MV-4-11 (cell line): ENCODE data around the gene RAB4A.
"Not testable (repeated sequence)": the region's sequence is repeated elsewhere in the genome, so short reads cannot be mapped to it uniquely, and the experiment has no call there.

Experiments used
- DNase-seq: peaks from one replicate; lab custom pipeline; 2025; lab: John Stamatoyannopoulos, UW

The RAB4A gene

DNA sequence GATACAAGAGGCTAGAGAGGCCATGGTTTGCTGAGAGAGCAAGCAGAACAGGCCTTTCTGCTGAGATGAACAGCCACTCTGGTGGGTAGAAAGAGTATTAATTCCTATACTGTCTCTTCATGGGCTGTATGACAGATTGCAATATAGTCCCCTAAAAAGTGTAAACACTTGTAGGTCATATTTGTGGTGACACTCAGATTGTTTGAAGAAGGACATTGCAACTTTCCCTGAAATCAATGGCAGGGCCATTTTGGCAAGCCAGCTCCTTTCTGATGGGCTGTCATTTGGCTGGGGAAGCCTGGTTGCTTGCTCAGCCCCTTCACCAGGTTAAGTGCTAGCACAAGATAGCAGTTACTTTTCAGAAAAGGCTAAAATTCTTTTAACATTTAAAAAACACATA lies 27.5 kb downstream of the RAB4A start:
- DNase-seq, result no peak

DNA sequence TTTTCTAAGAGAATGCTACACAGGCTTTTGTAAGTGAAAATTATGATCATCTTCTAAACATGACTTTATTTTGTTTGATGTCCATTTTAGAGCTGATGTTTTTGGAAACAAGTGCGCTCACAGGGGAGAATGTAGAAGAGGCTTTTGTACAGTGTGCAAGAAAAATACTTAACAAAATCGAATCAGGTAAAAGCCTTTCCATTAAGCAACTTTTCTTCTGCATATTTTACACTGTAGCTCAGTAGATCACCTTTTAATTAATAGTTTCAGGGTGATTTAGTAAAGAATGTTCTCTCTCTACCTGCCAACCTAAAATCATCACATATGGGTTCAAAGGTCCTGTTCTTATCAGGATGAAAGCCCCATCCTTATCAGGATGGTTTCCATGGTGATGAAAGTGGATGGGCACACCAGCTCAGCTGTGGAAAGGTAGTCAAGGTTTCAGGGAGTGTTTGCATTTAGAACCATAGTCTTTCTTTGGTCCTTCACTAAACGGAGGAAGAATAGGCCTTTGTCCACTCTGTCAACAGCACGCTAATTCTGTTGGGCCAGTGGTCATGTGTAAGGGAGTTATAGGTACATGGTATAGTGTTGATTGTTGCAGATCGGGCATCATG lies 28.1 kb downstream of the RAB4A start:
- no peak for DNase-seq

DNA sequence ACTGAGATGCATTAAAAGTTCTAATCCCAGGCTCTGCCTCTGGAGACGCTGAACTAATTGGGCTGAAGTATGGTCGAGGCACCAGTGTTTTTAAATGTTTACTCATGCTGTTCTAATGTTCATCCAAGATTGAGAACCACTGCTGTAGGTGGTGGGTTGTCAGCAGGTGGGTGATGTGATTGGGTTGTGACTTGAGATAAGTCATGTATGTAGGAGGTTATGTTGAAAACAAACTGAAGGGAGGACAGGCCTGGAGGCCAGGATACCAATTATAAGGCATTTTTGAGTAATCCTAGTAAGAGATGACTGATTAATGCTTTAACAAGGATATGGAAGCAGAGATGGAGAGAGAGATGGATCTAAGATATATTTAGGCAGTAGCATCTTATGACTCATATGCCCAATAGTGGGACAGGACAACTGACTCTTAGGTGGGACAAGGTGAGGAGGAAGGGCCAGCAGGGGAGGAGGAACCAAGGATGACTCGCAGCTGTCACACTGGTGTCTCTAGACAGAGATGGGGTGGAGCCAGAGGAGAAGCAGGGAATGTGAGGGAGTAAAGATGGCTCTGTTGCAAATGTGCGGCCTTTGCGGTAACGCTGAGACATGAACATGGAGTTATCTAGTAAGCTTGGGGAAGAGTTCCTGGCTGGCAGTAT lies 29.3 kb downstream of the RAB4A start:
- no peak for DNase-seq

DNA sequence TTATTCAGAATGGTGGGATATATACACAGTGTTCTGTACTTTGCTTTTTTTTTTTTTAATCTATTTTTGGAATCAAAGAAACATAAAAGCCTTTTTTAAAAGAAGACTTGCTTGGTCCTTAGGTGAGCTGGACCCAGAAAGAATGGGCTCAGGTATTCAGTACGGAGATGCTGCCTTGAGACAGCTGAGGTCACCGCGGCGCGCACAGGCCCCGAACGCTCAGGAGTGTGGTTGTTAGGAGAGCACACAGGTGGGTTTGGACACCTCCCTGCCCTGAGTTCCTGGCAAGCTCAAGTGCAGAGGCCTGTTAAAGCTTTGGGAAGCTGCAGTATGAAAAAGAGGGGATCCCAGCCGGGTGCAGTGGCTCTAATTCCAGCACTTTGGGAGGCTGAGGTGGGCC lies 31.8 kb downstream of the RAB4A start:
- DNase-seq, result no peak

DNA sequence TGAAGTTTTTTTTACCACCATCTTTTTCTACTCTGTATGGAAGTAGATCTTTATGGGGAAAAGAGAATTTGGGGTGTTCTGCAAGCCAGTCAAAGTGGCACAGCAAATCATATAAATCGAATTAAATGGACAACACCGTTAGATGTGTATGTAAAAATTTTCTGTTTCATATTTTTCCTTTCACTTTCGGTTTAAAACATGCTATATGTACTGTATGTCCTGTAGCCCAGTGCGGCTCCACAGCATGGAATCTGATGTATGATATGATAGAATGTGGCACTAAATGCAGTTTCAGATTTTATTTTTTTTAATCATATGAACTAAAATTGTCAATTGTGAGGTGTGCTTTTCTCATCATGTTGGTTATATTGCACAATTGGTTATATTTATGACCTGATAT lies 32.9 kb downstream of the RAB4A start:
- no peak for DNase-seq

DNA sequence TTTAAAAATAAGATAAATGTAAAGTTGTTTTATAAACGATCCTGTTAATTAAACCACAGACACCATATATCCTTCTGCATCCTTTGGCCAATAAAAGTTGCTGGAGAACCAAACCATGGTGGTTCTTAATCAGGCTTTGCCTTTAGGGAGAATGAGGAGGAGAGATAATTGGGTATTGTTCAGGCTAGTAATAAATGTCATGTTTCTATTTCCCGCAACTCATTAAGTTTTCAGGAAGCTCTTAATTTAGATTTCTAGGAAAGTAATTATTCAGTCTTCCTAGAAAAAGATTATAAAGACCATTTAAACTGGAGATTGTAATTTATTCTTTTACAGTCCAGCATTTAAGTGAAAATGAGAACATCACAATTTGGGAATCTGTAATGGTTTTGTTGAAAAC lies 34.5 kb downstream of the RAB4A start:
- no peak for DNase-seq

DNA sequence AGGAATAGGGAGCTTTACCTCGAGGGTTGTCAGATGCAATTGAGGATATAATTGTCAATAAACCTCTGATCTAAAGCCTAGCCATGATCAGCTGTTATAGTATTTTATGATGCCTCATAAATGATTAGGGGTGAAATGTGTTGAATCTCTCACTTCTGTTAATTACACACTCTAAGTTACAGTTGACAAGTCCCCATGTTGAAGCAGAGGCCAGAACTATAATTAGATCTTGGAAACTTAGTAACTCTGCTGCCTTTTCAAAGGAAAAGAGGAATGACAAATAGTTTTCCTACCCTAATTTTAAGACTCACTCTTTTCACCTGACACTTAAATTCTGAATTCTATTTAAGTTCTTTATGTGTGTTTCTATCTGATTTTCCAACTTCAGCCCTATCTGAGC lies 38.2 kb downstream of the RAB4A start:
- no peak for DNase-seq

DNA sequence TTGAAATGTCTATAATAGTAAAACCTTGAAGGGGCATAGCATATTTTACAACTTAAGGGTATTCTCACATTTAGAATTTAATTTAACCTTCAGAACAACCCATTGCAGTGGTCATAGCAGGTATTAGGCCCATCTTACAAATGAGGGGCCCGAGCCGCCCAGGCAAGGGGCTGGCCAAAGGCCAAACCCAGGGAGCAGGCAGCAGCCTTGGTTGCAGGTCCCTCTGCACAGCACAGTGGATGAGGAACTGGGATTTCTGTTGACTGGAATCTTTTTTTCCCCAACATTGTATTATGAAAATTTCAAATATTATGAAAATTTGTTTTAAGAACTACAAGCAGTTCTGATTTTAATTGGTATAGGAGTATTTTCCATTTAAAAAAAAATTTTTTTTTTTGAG lies 38.8 kb downstream of the RAB4A start:
- no peak for DNase-seq

DNA sequence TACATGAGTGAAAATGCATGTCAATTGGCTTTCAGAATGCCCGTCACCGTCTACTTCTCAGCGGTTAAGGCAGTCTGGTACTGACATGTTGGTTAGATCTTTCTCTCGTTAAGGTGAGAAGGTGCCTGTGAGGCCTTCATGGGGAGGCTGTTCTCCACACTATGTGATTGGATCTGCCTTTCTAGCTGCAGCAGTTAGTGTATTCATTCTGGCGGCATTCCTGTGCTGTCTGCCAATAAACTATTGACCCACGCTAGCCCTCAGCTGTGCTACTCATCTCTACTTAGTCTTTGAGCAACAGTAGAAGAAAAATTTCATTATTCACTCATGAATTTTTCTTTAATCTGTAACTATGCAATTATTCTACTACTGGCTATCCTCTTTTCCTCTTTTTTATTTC lies 39.9 kb downstream of the RAB4A start:
- DNase-seq, result no peak

DNA sequence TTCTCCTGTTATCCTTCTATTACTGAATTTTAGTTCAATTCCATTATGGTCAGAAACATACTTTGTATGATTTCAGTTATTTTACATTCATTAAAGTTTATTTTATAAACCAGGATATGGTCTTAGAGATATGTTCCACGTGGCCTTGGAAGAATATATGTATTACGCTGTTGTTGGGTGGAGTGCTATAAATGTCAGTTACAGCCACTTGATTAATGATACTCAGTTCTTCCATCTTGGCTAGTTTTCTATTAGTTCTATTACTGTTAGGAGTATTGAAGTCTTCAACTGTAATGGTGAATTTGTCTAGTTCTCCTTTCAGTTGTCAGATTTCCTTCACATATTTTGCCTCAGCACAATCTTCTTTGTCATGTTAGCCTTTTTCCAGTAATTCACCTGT lies 45.3 kb downstream of the RAB4A start:
- DNase-seq, result no peak

DNA sequence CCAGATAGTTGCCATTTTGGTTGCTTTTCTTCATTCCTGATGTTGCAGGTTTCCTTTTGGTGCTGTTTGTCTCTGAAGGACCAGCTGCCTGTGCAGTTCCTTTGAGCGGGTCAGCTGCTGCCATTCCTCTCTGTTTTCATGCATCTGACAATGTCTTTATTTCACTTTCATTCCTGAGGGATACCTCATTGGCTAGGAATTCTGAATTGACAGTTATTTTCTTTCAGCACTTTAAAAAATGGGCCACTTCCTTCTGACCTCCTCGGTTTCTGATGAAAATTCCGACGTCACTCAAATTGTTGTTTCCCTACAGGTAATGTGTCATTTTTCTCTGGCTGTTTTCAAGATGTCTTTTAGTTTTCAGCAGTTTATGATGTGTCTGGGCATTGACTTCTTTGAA lies 47.1 kb downstream of the RAB4A start:
- DNase-seq, result no peak

DNA sequence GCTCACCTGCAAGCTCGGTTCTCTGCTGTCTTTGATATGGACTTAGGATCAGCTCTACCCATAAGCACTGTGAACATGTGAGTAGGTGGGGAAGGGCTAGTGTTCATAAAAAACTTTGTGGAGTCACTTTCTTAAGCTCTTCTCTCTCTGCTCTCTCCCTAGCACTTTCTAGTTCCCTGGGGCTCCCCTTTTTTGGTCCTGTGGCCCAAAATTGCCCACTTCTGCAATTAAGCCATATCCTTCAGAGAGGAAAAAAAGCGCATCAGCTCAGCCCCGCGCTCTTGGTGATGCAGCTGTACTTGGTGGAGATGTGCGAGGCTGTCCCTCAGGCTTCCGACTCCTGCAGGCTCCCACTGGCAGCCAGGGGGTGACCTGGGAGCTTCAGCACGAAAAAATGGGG lies 48.6 kb downstream of the RAB4A start:
- DNase-seq, result peak; percentile 37

DNA sequence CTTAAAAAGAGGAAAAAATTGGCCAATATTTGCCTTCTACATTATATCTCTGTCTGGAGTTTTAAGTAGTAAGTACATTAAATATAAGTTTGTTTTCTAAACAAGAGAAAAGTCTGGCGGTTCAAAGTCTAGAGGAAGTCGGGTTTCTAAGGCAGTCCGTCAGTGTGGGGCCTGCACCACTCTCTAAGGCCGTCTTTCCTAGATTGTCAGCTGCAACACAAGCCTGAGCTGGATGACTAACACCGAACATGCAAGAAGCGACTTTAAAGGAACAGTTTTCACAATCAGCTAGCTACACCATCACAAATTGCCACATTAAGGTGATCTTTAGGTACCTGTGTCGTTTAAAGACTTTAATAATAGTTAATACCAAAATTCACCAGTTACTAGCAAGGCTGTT lies 52.3 kb downstream of the RAB4A start:
- peak; percentile 66 for DNase-seq

DNA sequence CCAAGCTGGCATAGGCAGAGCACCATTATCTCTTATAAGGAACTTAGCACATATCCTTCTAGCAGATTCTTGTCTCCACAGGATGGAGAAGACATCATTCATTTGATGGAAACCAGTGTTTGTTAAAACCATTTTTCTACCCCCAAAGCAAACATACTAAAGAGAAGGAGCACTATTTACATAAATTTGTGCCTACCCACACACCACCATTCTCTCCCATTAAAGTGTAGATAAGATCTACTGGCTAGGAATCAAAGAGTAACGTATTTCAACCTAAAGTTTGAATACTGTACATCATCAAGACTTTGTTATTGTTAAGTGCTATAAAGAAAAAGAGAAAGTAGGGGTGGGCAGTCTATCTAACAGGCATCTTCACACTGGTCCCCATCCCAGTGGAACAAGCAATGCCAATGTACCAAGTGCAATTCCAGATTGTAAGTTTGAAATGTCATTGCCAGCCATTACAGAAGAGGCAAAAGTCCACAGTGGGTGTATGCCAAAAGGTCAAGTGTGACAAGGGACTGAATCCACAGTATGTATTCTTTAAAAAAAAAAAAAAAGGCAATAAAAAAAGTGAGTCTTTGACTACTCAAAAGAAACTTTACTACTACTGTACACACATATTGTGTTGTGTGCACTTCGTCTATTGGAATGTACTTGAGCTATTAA lies 53.1 kb downstream of the RAB4A start:
- DNase-seq, result no peak

DNA sequence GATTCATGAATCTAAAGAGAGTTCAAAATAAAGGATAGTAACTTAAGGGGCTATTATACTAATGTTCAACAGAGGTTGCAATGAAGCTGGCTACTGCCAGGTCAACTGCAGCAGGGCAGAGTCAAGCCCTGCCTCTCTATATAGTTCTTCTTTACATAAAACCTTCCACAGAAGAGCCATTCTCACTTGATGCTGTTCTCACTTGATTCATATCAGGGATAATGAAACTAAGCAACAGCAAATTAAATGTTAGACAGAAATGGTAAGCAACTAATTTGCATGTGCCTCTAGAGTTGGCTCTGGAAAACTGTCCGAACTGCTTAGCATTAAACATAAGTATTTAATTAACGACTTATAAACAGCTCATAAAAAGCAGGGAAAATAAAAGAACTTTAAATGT lies 54.5 kb downstream of the RAB4A start:
- no peak for DNase-seq

DNA sequence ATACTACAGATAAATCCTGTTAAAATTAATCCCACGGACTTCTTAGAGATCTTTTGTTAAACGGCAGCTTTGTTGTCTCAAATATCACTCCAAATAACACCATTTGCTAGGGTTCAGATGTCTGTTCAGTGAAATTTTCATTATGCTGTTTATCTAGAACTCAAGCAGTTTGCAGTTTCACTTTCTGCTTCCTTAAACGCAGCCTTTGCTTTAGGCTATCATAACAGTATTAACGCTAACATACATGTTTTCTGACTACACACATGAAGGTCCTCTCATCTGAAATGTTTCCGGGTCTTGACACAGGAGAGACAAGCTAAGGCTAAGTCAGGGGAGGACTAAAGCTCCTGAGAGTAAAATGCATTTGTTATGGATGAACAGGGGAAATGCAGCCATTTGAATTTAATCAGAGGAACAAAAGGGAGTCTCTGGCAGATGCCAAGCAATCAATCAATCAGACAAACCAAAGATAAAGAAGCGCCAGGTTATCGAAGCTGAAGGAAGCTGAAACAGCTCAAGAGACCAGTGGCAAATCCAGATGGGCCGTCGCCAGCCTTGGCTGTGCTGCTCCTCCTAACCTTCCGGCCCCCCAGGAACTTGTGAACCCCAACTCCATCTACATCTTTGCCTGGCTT lies 55.1 kb downstream of the RAB4A start:
- peak; percentile 54 for DNase-seq

DNA sequence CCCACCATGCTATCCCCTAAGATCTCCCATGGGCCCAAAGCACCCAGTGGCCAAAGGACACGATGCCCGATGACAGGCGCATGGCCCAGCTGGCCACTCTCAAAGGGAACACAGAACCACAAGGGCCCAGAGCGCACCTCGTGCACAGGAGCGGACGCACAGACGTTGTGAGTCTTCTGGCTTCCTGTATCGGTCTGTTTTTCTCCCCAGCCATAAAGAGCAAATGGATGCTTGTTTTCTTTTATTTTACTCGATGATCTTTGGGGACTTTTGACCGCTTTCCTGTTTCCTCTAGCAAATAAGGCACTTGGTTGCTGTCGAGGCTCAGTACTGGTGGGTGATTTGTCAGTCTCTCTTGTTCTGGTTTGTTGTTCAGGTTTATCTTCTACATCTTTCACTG lies 55.7 kb downstream of the RAB4A start:
- DNase-seq, result no peak

DNA sequence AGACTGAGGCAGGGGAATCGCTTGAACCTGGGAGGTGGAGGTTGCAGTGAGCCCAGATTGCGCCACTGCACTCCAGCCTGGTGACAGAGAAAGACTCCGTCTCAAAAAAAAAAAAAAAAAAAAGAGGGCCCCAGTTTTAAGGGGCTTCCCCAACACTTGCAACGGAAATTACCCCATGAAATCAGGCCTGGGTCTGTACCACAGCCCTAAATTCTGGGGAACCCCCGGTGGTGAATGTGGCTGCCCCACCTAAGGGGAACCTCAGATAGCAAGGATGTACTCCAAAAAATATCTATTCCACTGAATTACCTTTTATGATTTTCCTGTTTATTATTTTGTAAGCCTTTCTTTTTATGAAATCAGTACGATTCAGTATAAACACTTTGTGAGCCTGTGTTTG lies 56.9 kb downstream of the RAB4A start:
- DNase-seq, result not testable (repeated sequence)

DNA sequence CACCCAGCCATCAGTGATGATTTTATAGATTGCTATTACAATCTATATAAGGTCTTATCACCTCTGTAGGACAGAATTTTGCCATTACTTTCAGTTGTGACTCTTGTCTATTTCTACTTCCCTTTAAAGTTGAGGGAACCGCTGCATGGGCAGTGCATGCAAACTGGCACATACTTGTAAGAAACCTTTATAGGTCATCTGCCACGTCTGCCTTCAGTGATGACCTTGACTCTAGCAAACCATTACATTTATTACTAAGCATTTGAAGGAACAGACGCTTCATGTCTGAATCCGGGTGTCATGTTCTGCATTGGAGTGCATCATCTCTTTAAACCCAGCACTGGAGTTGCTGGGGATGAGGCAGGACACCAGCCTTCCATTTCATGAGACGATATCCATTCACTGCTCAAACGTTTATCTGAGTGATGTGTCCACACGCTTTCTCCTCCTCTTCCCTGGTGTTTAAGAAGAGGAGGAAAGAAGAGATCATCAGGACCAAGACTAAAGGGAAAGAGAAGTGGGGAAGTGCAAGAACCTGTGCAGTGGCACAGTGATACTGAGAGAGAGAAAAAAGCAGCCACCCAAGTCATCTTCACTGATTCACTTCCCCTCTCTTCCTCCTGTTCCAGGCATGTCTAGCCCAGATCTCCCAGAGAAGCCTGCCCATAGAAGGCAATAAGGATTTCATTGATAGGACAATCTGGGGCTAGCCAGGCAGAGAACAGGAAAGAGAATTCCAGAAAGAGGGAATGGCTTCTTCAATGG lies 57.9 kb downstream of the RAB4A start:
- peak; percentile 7 for DNase-seq

DNA sequence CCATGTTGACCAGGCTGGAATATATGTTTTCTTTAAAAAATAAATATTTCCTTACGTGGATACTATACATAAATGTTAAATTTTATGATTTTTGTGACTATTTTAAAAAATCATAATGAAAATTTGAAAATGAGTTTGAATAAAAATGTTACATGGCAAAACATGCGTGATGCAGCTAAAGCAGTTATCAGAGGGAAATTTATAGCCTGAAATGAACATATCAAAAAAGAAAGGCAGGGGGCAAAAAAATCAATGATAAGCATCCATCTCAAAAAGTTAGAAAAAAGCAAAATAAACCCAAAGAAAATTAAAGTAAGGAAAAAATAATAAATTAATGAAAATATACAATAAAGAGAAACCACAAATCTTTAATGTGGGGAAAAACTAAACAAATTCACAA lies 63.4 kb downstream of the RAB4A start:
- no peak for DNase-seq

DNA sequence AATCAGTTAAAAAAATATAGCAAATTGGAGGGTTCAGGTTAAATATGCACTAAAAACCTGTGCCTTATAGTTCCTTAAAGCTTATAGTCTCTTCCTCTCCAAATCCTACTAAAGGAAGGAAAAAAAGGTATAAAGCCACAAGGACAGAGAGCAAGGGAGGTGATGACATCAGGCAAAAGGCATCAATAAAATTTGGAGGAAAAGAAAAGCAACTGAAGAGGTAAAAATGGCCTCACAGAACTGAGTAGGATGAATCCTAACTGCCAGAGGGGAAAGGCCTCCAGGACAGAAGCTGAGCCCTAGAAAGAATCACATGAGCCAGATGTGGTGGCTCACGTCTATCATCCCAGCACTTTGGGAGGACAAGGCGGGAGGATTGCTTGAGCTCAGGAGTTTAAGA lies 63.8 kb downstream of the RAB4A start:
- DNase-seq, result no peak

DNA sequence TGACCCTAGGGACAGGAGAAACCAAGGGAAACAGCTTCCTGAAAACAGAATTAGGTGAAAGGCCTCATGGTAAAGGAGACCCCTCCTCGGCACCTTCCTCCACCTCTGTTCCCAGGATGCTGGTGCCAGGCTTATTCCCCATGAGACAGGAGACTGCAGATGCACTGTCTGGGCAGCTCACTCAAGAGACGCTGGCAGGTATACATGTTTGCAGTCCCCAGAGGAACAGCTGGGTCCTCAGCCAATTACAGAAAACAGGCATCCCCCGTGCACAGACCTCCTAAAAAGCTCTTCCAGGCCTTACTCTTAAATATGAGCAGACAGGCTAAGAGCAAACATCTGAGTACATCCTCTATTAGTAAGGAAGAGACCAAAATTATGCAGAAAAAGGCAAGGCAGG lies 65.4 kb downstream of the RAB4A start:
- DNase-seq, result no peak

DNA sequence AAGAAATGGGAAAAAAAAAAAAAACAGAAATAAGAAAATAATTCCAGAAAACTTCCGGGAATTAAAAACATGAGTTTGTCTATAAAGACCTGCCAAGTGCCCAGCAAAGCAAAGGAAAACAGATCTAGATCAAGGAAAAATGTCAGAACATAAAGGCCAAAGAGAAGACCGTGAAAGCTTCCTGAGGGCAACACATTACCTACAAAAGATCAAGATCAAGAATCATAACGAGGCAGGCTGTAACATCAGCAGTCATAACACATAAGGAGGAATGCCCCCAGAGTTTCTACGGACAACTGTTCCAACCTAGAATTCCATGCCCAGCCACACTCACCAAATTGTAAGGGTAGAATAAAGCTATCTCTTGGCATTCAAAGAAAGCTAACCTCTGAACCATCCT lies 68.2 kb downstream of the RAB4A start:
- DNase-seq, result no peak
